GM18520 (cell line): ENCODE results near the gene PLA2G2E.
"Not testable (repeated sequence)": the region's sequence is repeated elsewhere in the genome, so short reads cannot be mapped to it uniquely, and the experiment has no call there.

Experiments
- ATAC-seq: cut with Tn5 transposase; IDR thresholded peaks from one replicate; pipeline ENCODE4 v1.9.1; 2021; ENCODE audit not compliant: unreplicated experiment

The PLA2G2E gene

DNA sequence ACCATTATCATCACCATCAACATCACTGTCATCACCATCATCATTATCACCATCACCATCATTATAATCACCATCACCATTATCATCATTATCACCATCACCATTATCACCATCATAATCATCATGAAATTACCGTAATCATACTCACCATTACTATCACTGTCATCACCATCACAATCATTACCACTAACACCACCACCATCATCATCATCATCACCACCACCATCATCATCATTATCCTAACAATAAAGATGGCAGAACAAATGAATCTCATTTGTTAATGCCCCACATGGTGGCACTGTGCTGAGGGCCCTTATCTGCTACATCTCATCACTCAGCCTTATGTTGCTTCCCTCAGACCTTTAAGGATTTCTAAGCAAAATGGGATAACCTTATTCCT is 9.4 kb upstream of the PLA2G2E start:
- no peak for ATAC-seq

DNA sequence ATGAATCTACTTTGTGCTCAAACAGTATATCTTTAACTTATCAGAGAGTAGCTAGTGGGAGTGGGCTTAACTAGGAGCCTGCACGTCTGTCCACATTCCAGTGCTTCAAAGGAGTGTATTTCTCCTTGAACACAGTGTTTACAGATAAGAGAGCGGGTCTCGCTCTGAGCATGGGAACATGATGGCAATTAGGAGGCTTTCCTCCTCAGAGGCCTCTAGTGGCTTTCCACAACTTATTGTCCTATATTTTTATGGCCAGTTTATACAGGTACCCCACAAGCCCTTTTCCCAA is 3.7 kb upstream of the PLA2G2E start:
- not testable (repeated sequence) for ATAC-seq

DNA sequence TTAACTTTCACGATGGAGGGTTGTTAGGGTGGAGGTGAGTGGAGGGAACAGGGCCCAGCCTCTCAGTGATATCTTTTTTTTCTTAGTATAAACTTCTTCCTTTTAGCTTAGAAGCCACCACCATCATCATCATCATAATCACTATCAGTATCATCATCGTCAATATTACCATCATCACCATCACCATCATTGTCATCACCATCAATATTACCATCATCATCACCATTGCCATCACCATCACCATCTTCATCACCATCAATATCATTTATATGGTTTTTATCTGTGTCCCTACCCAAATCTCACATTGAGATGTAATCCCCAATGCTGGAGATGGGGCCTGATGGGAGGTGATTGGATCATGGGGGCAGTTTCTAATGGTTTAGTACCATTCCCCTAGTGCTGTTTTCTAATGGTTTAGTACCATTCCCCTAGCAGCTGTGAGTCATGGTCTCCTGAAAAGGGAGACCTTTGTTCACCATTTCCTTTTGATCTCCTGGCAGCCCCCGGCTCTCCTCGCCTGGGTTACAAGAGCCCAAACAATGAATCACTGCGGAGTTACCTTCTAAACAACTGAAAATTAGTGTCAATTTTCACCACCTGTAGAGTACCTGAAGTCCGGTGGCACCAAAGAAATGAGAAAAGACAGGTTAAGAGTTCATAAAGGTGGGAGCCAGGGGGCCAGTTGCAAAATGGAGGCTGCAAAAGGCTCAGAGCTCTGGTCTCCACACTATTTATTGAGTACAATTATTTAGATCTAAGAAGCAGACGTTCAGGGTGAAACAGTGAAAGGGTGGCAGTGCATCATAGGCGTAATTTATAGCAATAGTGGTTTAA is 3.1 kb upstream of the PLA2G2E start:
- no peak for ATAC-seq

DNA sequence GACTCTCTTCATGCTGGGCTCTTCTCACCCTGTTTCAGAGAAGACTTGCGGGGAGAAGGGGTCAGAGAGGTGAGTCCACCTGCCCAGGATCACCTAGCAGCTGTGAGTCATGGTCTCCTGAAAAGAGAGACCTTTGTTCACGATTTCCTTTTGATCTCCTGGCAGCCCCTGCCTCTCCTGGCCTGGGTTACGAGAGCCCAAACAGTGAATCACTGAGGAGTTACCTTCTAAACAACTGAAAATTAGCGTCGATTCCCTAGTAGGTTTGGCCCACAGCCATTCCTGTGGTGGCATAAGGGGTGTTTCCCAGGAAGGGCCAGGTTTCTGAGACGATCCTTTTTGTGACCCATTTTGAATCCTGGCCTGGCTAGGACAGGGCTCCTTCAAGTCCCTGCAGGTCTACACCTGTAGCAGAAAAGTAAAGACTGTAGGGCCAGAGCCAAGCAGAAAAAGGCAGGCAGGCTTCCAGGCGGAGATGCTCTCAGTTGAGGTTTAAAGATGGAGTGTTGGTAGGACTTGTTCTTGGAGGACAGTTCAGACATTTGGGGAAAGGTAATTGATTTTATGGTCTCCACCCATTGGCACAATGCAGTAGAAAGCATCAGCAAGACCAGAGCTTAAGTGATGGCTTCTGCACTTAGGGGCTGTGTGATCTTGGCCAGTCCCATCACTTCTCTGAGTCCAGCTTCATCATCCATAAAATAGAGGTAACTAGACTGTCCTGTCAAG is 2.1 kb upstream of the PLA2G2E start:
- ATAC-seq, result no peak

DNA sequence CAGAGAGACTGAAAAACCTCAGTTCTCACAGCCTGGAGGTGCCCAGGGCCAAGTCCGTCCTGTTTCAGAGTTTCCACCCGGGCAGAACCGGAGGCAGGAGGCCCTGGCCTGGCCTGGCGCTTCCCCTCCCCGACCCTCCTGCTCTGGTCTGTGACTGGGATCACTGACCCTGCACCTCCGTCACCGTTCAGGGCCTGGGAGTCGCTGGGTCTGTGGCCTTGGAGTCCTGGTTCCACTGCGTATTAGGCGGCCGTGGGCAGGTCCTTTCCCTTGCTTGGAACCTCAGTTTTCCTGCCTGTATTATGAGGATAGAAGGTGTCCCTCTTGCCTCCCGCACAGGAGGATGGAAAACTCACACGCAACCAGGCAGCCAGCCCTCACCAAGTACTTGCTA is 533 bp upstream of the PLA2G2E start:
- ATAC-seq, result no peak

DNA sequence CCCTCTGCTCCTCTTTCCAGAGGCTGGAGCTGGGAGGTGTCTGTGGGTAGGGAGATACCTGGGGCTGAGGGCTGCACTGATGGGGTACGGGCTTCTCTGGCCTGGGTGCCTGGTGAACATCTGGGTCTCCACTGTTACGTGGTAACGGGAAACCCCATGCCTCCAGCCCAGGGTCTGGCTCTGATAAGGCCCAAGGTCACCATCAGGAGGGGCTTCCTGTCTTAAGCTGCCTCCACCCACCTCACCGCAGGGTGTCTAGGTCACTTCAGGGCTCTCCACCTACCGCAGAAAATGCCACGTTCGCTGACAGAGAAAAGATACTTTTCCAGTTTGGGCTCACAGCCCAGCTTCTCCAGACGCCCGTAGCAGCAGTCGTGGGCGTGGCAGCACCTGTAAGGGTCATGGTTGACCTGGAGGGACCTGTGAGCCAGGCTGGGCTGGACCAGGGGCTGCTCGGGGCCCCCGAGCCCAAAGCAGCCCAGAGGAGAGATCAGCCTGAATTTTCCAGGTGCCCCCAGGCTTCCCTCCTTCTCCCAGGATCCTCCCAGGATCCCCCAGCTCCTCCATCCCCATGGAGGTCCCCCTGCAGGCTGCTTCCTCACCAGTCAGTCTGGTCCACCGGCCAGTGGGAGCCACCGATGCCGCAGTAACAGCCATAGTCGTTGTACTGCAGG is 1.3 kb downstream of the PLA2G2E start:
- no peak for ATAC-seq

DNA sequence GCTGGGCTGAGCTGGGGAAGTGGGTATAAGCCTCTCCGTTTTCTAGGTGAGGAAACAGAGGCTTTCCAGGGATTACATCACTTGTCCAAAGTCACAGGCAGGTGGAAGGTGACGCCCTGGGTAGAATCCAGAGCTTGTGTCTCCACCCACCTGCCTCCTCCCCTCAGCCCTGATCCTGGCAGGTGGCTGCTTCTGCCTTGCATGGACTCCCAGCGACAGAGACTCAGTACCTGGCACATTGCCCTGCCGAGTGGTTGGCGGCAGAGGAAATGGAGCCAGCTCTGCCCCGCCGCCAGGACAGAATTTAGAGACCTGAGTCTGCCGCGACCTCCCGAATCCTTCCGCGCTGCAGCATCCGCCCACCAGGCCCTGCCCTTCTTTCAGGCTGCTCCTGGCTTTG is 2.1 kb downstream of the PLA2G2E start:
- no peak for ATAC-seq

DNA sequence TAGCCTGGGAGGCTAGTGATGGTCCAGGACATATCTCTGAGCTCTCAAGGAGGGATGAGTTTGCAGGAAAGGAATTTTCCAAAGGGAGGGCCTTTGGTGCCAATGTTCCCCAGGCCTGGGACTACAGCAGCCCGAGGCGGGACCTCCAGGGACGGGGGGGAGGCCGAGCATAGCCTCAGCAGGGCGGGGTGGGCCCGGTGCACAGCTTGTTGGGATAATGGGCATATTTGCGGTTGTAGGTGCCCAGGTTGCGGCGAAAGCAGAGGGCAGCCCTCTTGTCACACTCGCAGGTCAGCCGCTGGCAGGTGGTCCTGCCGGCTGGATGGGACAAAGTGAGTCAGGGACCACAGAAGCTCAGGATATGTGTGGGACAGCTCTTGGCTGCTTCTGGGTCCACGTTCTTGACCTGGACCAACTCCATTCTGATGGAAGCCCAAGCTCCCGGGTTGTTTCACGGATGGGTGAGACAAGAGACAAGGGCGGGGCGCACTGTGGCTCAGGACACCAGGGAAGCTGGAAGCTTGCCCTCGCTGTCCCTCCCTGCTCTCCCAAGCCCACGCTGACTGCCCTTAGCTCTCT is 3.2 kb downstream of the PLA2G2E start:
- no peak for ATAC-seq

DNA sequence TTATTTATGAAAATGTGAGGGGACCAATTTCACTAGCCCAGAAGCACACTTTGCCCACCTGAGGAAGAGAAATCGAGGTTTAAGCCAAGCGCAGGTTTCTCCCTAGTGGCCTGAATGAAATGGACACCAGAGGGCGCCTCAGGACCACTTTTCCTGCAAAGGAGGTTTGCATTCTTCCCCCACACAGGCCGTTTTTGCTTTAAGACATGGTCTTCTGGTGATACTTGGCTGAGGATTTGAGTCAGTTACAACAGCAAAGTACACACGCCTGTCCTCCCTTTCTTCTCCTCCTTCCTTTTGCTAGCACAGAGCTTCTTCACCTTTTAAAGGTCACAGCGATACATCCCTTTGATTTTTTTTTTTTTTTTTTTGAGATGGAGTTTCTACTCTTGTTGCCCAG is 5.4 kb downstream of the PLA2G2E start:
- no peak for ATAC-seq

DNA sequence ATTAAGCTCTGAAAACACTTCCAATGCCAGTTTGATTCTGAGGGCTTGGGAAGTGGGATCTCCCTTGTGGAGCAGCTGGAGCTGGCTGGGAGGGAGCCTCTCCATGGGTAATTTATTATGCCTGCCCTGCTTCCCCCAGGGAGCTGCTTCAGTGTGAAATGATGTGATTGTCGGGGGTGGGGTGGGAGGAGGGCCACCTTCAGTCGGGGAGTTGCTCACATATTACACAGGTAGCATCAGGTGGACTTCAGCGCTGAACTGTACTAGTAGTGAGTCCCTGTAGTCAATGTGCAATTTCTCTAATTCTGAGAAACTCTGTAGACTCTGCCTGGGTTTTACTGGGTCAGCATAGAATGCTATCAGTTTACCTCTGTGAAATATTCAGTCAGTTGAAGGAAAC is 12.8 kb downstream of the PLA2G2E start:
- ATAC-seq, result no peak

DNA sequence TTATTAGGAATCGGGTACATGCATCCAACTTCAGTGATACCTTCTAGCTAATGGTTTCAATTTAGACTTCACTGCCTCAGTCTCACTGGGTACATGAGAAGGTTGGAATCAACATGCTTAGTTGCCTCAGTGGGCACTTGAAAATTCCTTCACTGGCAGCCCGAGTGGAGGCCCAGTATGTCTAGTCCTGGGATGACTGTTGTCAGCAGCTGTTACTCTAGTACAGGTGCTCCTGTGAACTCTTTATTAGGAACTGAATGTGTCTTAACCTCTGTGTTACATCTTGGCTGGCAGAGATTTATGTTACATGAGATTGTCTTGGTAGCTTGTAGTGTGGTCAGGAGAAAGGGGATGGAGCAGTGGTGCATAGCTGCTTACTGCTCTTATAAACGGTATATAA is 13.4 kb downstream of the PLA2G2E start:
- ATAC-seq, result no peak

DNA sequence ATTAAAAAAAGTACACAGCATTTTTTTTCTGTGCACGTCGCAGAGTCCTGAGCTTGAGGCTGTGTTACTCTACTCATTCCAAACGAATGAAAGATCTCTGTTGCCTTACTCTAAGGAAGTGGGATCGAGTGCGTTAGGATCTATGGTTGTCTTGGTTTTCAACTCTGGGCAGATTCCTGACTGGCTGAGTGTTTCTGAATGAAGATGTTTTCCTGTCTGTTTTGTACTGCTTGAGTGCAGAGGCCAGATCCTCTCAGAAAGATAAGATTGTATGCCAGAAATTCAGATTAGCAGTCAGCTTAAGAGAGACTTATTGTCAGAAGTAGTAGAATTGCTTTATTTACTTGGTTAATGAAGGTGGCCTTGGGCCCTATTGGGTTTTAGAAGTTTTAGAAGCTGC is 14.0 kb downstream of the PLA2G2E start:
- no peak for ATAC-seq

DNA sequence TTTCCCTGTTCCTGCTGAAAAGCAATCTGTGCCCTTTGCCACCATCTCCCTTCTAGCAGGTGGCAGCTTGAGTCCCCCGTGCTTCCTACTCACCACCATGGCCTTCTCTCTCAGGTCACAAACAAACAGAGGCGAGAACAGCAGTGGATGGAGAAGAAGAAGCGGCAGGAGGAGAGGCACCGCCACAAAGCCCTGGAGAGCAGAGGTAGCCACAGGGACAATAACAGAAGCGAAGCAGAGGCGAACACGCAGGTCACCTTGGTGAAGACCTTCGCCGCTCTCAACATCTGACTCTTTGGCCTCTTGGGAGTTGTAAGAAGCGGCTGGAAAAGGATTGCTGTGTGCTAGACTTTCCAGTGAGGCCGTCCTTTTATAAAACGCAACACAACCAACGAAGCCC is 16.0 kb downstream of the PLA2G2E start:
- no peak for ATAC-seq

DNA sequence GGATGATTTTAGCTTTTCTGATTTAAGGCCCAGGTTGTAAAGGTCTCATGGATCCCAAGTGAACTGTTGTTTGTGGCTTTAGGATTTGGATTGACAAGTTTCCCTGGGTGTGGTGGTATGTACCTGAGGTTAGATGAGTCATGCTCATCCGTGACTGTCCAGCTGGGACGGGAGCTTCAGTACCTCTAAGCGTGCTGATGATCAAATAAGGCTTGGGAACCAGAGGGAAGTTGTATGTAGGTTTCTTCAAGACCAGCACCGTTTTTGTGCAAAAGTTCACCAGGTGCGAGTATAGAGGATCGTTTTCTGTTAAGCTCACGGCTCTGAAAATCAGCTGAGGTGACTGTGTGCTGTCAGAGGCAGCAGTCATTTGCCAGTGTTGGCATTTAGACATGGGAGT is 19.8 kb downstream of the PLA2G2E start:
- ATAC-seq, result no peak

DNA sequence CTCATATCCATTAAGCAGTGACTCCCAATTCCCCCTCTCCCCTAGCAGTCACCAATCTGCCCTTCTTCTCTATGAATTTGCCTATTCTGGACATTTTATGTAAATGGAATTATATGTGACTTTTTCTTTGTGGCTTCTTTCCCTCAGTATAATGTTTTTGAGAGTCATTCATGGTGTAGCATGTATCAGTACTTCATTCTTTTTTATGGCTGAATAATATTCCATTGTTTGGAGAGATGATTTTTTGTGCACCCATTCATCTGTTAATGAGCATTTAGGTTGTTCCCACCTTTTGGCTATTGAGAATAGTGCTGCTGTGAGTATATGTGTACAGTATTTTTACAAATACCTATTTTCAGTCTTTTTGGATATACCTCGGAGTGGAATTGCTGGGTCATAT is 21.8 kb downstream of the PLA2G2E start:
- no peak for ATAC-seq

DNA sequence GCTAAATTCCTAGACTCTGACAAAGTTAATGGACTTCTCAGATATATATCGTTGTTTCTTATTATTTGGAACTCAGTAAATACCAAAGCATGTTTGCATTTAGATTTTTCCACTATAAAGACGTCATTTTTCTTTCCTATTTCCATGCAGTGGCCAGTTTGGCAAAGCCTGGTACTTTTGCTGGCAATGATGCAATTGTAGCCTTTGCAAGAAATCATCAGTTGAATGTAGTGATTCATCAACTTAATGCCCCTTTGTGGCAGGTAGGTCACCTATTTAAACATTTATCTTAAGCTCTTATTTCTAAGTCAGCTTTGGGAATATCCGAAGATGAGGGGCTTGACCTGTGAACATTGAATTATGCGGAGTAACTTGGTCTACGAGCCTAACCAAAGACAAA is 29.2 kb downstream of the PLA2G2E start:
- ATAC-seq, result no peak

DNA sequence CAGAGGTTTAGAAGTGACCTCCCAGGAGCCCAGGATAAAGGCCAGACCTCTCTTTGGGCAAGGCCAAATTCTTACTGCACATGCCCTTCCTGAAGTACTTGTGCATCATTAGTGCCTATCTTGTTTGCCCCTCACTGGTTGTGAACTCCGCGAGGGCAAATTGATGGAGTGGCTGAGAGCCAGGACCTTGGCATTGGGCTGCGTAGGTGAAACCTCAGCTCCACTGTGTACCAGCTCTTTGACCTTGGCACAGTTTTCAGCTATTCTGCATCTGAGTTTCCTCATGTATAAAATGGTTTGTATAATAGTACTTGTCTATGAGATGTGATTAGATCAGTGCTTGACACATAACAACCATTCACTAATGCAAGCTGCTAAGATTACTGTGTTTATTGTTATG is 29.7 kb downstream of the PLA2G2E start:
- no peak for ATAC-seq

DNA sequence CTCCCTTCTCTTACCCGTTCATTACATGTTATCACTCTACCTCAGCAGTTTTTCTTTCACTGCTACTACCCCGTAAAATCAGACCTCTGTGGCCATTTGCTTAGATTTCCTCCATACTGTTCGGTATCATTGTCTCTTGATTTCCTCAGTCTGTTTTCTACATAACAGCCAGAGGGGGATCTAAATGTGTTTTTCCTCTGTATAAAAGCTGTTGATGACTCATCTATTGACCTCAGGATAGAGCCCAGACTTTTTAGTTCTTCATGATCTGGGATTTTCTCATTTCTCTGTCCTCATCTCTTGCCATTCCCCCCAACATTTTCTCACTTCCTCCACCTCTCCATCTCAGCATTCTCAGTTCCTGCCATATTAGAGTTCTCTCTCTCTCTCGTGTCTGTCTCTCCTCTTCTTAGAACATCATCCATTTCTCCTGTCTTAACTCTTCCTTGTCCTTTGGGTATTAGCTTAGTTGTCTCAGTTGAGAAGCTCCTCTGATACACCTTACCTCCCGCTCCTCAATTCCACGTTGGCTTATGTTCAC is 30.7 kb downstream of the PLA2G2E start:
- no peak for ATAC-seq

DNA sequence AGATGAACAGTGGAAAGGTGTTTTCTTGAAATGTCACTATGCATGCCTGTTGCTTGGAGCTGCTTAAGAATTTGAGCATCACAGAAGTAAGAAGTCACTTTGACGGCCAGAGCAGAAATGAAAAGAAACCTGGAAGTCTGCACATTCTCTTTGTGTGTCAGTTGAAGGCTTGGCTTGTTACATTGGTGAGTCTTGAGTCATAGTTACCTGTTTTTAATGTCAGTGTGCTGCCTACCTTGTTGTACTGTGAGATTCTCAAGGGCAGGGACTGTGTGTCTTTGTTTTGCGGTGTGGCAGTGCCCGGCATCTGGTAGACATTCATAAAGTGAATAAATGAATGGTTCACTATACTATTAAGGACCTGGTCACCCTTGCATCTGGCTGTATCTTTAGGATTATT is 31.3 kb downstream of the PLA2G2E start:
- ATAC-seq, result no peak

DNA sequence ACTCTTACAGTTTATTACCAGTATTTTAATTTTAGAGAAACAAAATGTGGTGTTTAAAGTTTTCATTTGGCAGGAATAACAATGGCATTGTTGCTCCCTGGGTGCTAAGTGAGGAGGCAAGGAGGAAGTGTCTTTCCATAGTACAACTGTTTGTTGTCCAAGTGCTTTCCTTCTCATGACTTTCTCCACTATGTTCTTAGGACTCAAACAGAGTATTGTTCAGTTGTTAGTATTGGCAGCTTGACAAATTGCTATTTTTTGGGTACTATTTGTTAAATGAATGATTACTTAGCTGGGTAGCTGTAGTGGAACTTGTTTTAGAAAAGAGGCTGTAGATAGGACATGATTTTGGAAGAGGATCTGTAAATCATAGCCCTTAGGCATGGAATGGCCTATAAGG is 33.8 kb downstream of the PLA2G2E start:
- ATAC-seq, result no peak

DNA sequence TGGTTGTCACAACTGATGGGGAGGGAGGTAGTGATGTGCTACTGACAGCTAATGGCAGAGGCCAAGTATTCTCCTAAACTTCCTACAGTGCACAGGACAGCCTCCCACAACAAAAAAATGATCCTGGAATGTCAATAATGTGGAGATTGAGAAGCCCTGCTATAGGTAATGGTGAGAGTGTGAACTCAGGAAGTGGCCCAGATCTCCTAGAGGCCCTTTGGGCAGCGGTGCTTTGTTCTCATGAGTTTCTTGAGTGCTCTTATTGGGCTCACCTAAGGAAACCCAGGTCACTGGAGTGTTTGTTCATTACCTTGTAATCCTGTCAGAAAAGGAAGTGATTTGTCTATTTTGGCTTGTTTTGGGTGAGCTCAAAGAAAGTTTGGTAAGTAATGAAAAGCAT is 35.3 kb downstream of the PLA2G2E start:
- ATAC-seq, result no peak

DNA sequence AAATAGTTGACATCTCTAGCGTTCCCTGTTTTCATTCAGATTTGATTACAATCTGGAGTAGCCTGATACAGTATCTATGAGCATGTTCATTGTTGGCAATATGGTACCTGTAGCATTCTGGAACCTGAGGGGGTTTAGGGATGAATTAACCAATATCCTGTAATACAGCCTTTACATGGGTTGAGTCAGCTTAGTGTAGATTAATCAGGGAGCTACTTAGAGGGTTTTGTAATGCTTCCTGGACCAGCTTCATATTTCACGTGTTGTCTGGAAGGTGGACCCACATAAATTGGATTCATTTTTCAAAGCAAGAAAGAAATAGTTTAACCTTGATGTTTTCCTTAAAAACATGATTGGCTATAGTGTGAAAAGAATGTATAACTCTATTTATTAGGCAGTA is 37.6 kb downstream of the PLA2G2E start:
- no peak for ATAC-seq
